NB4 (cell line): ENCODE data around the gene TMEM18.

Source experiments
- MYC ChIP-seq: IDR thresholded peaks from 2 replicates; pipeline ENCODE4 v1.6.1; 2011; ENCODE audit warnings: low read depth, low read length
- POLR2A ChIP-seq: IDR thresholded peaks from 2 replicates; pipeline ENCODE4 v1.6.1; 2011; ENCODE audit warnings: mild to moderate bottlenecking; ENCODE audit not compliant: insufficient read length; ENCODE audit errors: extremely low read depth
- TF ChIP-seq, protein P1 (sequence below): IDR thresholded peaks from one replicate; pipeline ENCODE4 v1.5.1; 2012; ENCODE audit warnings: low read depth, low read length
- TF ChIP-seq, protein P2 (sequence below): IDR thresholded peaks from 2 replicates; pipeline ENCODE4 v1.6.1; 2011; ENCODE audit warnings: low read depth, low read length

DNA sequence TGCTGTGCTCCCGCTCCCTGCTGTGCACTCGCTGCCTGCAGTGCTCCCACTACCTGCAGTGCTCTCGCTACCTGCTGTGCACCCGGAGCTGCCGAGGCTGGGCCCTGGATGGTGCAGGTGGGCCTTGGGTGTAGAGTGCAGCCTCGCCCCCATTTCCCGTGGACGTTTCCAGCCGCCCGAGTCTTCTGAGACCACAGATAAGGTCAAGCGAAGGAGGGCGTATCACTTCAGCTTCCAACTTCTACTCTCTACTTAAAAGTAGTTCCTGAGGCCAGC is 15.9 kb downstream of the TMEM18 start:
- no peak for TF ChIP-seq MYC
- TF ChIP-seq, protein P1, sequence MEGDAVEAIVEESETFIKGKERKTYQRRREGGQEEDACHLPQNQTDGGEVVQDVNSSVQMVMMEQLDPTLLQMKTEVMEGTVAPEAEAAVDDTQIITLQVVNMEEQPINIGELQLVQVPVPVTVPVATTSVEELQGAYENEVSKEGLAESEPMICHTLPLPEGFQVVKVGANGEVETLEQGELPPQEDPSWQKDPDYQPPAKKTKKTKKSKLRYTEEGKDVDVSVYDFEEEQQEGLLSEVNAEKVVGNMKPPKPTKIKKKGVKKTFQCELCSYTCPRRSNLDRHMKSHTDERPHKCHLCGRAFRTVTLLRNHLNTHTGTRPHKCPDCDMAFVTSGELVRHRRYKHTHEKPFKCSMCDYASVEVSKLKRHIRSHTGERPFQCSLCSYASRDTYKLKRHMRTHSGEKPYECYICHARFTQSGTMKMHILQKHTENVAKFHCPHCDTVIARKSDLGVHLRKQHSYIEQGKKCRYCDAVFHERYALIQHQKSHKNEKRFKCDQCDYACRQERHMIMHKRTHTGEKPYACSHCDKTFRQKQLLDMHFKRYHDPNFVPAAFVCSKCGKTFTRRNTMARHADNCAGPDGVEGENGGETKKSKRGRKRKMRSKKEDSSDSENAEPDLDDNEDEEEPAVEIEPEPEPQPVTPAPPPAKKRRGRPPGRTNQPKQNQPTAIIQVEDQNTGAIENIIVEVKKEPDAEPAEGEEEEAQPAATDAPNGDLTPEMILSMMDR = no peak
- TF ChIP-seq POLR2A = no peak
- TF ChIP-seq, protein P2, sequence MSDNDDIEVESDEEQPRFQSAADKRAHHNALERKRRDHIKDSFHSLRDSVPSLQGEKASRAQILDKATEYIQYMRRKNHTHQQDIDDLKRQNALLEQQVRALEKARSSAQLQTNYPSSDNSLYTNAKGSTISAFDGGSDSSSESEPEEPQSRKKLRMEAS = no peak
